Amniotic epithelial cell (primary cell): ENCODE data around the gene NECAB2.

Experiments used
- DNase-seq: peaks from one replicate; pipeline ENCODE4 v3.0.0-alpha.2; 2010; ENCODE audit warnings: low read depth

Gene NECAB2

DNA sequence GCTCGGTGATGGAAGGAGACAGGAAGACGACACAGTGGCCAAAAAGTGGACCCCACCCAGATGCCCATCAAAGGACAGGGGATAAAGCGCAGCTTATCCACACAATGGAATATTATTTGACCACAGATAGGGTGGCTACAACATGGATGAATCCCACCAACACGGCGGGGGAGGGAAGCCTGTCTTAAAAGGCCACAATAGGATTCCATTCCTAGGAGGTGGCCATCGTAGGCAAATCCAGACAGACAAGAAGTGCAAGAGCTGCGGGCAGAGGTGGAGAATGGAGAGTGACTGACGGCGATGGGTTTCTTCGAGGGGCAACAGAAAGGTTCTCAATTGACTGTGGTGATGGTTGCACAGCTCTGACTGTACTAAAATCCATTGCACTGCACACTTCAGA lies 58.6 kb downstream of the NECAB2 start:
- DNase-seq, result no peak

DNA sequence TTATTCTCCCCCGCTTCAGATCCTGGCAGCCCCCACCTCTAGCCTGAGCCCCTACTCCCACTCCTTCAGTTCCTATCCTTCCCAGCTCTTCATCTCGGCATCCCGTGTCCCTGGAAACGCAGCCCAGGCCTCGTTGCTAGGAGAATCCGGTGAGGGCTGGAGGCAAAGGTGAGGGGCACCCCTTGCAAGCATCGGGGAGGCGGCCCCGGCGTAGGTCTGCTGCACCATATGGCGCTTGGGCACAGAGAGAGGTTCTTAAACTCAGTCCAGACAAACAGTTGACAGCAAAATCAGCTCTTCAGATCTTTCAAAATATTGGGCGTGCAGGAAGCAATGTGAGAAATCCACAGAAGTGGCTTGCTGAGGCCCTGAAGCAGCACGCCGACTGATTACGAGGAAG lies 59.6 kb downstream of the NECAB2 start:
- DNase-seq, result no peak

DNA sequence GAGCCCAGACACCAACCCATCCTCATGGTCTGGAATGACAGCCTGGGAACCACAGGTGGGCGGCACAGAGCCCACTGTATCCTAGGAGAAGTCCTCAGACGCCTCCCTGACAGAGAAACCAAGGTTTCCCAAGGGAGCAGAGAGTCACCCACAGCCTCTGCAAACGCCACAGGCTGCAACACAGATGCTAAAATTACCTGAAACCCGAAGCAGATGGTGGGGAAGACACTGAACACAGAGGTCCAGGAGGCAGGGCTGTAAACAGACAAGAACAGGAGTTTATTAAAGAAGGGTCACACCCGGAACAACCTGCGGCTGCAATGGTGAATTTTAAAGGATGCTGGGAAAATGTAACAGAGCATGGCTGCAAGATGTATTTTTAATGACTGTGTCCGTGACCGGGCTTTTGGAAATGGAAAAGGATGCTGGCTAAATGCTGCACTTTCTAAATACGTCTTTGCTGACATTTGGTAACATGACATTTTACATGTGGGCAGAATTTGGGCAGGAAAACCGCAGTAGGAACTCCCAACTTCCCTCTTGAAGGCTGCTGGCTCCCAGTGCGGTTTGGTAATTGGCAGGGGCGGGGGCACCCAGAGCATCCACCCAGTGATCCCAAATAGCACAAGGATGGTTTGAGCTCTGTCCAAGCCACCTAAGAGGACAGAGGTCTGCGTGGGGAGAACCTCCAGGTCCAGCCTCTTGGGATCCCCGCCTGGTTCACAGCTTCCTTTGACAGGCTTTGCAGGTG lies 61.4 kb downstream of the NECAB2 start:
- DNase-seq, result no peak

DNA sequence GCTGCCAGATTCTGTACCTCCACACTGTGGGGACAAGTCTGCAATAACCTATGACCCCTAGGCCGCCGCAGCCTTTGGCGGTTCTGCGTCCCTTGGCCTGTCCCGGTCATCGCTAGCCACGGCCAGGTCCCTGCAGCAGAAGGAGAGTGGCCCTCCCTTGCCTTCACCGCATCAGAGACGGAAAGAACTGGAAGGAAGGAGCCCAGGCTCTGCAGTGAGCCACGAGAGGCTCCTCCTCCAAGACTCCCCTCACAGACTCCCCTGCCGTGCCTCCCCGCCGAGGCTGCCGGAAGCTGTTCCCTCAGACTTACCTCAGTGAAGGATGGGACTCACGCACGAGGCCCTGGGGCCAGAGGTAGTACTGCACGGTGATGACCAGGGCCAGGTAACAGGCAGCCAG lies 63.5 kb downstream of the NECAB2 start:
- DNase-seq, result no peak

DNA sequence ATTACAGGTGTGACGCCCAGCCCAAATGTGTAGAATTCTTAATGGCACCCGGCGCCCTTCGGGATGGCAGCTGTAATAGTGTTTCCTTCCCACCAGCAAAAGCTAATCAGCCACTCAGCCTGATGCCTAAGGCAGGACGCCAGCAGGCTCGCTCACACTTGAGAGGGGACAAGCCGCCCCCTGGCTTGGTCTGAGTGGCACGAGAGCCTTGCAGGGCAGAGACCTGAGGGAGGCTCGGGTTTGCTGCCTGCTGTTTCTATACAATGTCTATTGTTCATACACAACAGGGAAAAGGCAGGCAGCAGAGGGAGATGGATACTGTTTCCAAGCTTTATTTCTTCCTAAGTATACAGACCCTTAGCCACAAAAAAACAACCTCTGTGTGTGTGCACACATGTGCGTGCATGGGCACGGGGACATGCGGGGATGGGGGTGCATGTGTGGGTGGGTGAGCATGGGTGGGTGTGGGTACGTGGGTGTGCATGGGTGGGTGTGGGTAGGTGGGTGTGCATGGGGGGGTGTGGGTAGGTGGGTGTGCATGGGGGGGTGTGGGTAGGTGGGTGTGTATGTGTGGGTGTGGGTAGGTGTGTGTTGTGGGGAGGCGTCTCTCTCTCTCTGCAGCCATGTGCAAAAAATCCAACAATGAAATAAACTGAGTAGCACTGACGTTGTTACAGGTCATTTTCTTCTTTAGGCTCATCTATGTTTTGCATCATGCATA lies 64.6 kb downstream of the NECAB2 start:
- no peak for DNase-seq

DNA sequence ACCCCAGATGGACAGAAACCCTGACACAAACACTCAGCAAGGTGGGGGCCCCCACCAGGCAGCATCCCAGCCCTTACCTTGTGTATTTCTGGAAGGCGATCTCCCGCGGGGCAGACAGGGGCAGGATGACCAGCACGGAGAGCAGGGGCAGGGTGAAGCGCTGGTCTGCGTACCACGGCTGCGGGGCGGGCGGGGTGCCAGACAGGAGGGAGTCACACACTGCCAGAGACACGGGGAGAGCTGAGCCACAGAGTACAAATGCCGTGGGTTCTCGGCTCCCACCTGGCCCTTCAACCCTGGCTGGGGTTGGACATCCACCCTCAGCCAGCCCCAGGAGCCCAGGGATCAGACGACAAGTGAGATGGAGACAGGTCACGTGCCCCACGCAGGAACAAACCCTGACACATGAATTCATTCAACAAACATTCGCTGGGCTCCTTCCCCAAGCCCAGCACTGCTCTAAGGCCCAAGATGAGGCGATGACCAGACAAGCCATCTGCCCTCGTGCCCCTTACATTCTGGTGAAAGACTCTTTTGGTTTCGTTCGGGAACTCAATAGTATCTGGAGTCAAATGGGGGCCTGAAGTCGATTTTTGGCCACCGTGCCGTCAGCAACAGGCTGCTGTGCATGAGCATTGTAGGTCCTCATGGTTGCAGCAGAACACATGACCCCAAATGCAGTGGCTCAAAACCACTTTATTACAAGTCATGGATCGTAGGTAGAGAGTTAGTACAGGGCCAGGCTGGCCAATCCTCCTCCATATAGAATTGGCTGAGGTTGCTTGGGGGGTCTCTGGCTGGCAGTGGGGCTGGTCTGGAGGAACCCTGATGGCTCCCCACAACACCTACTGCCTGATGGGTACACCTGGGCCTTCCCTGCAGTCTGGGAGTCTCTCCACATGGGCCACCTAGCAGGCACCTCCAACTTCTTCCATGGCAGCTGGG lies 65.5 kb downstream of the NECAB2 start:
- no peak for DNase-seq

DNA sequence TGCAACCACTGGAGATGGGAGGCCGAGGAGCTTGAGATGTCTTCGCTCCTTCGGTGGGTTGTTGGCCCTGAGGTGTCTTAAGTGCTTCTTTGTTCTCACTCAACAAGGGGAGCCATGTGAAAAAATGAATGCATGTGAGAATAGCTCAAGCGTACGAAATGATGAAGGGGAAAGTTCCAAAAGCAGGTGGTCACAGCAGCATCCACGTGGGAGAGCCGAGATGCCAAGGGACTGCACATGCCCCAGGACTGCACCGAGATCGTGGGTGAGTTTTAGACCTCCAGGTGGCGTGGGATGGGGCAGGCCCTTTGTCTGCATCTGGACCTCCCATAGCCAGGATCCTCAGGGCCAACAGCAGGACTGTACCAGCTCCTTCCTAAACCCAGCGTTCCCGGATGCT lies 66.5 kb downstream of the NECAB2 start:
- no peak for DNase-seq

DNA sequence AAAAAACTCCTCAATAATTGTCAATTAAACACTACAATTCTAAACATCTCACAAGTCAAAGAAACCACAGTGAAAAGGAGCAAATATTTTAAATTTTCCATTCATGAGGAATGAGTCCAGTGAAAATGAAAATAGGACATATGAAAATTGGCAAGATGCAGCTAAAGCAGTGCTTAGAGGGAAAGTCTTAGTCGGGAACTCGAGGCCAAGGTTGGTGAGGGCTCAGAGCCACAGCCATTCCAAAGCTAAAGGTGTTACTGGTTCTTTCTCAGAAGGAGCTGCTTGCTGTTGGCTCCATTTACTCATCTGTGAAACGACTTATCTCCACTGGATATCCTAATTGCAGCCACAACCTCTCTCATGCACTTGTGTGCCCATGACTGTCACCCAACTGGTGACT lies 68.1 kb downstream of the NECAB2 start:
- DNase-seq, result no peak

DNA sequence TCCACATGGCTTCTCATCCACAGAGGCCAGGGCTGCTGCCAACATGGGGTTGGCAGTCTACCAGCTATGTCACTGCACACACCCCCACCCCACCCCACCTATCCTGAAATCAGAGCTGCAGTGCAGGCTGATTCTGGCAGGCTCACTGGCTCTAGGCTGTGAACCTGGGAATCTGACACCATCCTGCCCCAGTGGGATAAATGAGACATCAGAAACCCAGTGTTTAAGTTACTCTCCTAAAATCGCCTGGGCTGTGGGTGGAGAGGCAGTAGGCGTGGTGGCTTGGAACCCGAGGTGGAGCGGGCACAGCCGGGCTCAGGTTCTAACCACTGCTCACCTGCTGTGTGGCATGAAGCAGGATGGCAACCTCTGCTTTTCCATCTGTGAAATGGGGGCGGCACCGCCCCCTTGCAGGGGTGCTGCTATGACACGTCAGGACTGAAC lies 69.0 kb downstream of the NECAB2 start:
- no peak for DNase-seq

DNA sequence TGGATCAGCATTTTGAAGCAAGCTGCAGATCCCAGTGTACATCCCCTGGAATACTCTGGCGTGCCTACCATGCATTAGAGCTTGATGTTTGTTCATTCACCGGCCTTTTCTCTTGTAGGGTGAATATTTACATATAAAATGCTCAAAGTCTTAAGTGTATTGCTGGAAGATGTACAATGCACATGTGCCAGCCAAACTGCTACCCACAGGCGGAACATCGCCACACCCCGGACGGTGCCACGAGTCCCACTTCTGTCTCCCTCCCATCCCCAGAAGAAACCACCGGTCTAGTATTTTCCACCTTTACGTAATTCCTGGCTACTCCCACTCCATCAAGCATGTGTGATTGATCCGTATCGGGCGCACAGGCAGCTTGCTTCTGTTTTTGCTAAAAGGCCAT lies 70.4 kb downstream of the NECAB2 start:
- DNase-seq, result no peak

DNA sequence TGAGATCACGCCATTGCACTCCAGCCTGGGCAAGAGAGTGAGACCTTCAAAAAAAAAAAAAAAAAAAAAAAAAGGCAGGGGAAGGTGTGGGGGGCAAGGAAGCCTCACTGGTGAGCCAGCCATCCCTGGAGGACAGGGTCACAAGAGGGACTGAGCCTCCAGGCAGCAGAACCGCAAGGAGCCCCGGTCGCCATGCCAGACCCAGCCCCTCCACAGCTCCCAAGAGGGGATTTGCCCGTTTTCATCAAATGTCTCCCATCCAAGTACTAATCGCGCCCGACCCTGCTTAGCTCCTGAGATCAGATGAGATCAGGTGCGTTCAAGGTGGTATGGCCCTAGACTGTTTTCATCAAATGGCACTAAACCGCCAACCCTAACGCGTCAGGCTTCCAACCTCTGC lies 71.7 kb downstream of the NECAB2 start:
- DNase-seq, result no peak

DNA sequence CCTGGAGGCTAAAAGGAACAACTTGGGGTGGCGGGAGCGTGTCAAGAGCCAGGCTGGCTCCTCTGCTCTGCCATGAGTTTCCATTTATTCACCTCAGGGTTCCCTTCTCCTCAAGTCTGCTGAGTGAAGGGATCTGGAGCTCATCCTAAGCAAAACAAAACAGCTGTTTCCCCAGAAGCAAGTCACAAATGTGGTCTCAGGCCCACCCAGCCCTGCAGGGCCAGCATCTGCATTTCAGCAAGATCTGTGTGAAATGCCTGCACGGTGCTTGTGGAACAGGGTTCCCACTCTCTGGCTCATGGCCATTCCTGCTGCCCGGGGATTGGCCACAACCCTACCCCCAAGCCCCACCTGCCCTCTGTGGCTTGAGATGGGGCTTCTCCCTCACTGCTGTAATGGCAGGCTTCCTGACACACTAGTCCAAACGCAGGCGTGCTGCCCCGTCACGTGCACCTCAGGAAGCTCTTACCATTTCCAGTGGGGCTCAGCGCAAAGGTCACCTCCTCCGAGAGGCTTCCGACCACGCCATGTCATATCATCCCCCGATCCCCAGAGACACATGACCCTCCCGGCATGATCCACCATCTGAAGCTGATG lies 72.3 kb downstream of the NECAB2 start:
- no peak for DNase-seq

DNA sequence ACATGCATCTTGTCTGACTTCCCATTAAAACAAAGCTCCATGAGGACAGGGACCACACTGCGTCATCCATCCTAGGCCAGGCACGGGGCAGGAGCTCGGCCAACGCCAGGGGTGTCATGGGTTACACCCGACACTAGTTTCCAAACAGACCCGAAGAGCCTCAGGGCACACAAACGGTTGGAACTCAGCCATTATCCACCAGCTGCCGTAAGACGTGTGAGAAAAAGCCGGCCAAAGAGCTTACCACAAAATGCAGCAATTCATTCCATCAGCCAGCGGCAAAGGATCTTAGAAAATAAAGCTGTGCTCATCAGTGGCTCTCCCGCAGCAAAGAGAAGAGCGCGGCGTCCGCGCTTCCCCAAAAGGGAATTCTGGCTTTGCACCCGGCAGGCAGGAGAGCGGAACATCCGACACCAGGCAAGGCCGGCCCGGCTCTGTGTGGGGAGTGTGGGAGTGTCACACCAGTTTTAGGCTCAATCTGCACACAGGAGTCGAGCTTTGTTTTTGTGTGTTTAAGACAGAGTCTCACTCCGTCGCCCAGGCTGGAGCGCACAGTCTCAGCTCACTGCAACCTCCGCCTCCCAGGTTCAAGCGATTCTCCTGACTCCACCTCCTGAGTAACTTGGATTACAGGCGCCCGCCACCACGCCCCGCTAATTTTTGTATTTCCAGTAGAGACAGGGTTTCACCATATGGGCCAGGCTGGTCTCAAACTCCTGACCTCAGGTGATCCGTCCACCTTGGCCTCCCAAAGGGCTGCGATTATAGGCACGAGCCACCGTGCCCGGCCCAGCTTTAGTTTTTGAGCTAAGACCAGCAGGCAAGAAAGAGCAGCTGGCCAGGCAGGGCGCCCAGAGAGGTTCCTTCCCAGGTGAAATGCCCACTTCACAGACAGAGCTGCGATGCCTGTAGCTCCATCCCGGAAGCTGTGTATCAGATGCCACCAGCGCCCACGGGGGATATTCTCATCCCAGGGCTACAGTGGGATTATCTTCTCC lies 73.1 kb downstream of the NECAB2 start:
- no peak for DNase-seq

DNA sequence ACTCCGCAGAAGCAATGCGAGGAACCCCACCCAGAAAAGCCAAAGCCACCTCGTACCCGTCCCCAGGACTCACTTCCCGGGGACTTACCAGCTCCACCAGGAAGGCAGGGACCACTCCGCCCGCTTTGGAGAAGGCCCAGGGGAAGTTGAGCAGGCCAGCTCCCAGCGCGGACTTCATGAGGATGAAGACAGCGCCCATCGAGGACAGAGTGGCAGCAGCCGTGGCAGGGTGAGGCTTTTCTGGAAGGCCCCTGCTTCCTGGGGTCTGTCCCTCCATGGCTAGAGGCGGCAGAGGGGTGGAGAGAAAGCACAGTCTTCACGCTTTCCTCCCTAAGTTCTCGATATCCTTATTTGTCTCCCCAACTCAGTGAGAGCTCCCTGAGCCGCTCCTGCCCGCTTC lies 73.8 kb downstream of the NECAB2 start:
- no peak for DNase-seq

DNA sequence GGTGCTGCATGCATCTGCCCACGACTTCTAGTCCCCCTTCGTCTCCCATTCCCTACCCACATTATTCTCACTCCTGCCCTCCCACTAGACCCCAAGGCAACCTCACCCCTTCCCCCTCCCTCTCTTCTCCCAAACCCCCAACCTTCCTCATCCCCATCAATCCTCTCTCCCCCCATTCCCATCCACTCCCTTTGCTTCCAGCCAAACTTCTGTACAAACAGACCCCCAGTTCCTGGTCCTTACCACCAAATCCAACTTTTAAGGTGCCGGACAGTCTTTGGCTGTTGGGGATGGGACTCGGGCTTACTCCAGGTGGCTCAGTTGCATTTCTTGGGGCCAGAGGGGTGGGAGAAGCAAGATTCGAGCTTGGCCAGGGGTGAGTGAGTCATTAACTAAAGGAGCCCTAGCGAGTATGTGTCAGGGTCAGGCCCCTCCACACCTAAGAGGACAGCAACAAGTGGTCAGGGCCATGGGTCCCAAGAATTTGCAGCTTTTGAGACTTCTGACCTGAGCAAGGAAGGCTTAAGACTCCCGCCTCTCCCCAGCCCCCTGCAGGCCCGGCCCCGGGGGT lies 74.3 kb downstream of the NECAB2 start, which contains the start of gene SLC38A8:
TSS of gene SLC38A8 (minus strand) at position 488 of the 571 bp plus-strand sequence. CDS start 638 bp downstream, outside the sequence.
- DNase-seq, result no peak

DNA sequence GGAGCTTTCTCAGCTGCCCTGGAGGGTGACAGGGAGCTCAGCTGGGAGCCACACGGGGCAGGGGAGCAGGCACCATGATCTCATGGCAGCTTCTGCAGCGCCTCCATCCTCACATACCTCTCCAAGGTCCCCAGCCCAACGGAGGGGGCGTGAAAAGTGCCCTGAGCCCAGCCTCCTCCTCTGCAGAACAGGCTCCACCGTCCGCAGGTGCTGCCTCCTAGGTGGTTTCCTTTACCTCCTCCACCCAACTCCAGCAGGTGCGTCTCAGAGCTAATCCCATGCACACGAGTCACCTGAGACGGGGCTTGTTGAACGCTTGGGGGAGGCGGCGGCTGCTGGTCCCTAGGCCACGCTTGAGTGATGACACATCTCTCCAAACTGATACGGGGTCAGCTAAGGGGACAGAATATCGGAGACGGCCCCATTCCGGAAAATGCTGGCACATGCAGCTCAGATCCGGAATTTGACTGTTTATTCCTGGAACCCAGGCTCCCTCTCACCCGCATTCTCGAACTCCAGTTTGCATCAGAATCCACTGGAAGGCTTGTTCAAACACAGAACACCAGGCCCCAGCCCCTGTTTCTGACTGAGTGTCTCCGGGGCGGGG lies 74.9 kb downstream of the NECAB2 start:
- no peak for DNase-seq

DNA sequence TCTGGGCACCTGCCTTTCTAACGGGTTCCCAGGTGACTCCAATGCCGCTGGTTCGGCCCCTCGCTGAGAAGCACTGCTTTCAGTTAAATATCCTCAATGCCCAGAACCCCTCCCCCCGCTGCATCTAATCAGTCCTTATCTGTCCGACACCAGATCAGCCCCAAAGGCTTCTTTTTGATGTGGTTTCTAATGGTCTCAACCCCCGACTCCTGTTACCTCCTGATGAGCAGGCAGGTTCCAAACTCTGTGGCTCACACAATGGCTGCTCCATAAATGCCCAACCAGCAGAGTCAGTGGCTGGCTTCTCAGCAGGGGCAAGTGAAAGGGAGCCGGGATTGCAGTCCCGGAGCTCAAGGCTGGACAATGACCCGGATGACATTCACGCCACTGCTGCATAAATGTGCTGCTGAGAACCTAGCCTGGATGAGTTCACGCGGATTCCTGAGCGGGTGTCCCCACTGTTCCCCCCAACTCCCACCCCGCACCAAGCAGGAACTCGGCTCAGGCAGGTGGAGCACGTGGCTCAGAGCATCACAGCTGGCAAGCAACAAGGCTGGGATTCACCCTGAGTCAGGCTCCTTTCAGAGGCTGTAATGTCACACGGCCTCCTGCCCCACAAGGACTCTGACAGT lies 75.6 kb downstream of the NECAB2 start:
- no peak for DNase-seq

DNA sequence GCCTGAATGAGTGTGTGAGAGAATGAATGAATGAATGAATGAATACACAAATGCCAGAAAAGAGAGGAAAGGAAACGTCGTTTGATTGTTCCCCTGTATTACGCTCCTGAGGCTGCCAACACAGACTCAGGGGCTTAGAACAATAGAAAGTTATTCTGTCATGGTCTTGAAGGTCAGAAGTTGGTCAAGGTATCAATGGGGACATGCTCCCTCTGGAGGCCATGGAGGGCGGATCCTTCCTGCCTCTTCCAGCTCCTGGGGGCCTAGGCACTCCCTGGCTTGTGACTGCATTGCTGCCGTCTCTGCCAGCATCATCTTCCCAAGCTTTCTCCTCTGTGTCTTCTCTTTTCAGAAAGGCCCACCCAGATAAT lies 76.1 kb downstream of the NECAB2 start:
- peak; percentile 20 for DNase-seq

DNA sequence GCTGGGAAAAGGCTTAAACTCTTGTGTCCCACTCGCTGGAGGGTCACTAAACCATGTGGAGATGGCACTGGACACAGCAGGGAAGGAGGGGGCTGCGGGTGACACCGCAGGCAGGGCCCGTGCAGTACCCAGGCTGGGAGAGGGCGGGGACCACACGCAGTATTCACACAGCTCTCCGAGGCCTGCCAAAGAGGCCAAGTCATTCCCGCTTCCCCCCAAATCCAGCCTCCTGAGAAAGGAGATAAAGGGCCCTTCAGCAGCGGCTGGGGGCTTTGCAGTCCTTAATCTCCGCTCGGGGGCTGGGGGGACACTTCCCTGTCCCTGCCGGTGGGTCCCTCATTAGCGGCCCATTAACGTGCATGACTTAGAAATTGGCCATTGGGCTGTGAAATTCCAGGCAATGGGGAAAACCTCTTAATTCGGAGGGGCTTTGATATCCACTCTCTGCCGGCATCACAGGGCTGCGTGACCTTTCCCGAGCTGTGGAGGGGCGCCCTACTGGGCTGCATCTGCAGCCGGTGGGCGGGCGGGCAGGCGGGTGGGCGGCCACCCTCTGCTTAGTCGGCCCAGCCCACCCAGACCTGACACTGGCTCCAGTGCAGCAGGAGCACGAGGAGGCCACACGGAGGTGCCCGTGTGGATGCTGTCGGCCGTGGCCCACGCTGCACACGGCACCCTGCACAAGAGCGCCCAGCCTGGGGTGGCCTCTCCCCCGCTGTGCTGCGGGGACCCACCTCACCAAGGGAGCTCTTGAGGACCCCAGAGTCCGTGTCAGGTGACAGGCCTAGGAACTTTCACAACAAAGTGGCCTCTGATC lies 77.2 kb downstream of the NECAB2 start:
- DNase-seq, result no peak
